Psoas muscle (tissue), 8 donors: Measurements from ENCODE around the gene LRP1B. TPM values are rescaled to one million over a fixed set of nuclear protein-coding genes. Genes with fewer than 3 reads are reported as not detected.

Experiments used
- ATAC-seq, 4 donors: fragments of 200-7000 bp; cut with Tn5 transposase; one replicate each; pipeline ENCODE4 v1.9.1; 2020; ENCODE audit warnings: moderate library complexity in 3 of 4, mild to moderate bottlenecking in 2 of 4
- DNase-seq, 2 donors: peaks; one replicate each; pipeline ENCODE4 v3.0.0-alpha.2; 2020
- H3K27ac ChIP-seq: fragments of 200-600 bp; one replicate; pipeline ENCODE4 v1.8.0; 2022
- H3K27me3 ChIP-seq, 3 donors: fragments of 200-600 bp in 1 of 3; one replicate each; pipeline versions ENCODE4 v1.6.1 to v1.8.0; 2013 to 2022; ENCODE audit warnings: low read length in 2 of 3, mild to moderate bottlenecking in 2 of 3, moderate library complexity in 1 of 3; ENCODE audit not compliant: insufficient read depth in 3 of 3
- H3K36me3 ChIP-seq, 2 donors: fragments of 200-600 bp in 1 of 2; one replicate each; pipeline versions ENCODE4 v1.6.1 to v1.8.0; 2013 to 2022; ENCODE audit warnings: low read depth in 1 of 2, mild to moderate bottlenecking in 1 of 2, moderate library complexity in 1 of 2; ENCODE audit not compliant: insufficient read depth in 1 of 2
- H3K4me1 ChIP-seq: fragments of 200-600 bp; one replicate; pipeline ENCODE4 v1.8.0; 2022
- H3K4me3 ChIP-seq: fragments of 200-600 bp; one replicate; pipeline ENCODE4 v1.8.0; 2022; ENCODE audit warnings: mild to moderate bottlenecking
- H3K9me3 ChIP-seq: fragments of 200-600 bp; one replicate; pipeline ENCODE4 v1.8.0; 2022
- CTCF ChIP-seq: fragments of 200-600 bp; IDR thresholded peaks from one replicate; pipeline ENCODE4 v1.8.0; 2022; ENCODE audit warnings: antibody characterized with exemption
- WGBS, 3 donors: extraction: QIAGEN DNeasy Blood & Tissue Kit; methylation state at CpG; one replicate each; pipeline versions ENCODE4 v1.1.6 to v1.1.7; 2013; 5-methylcytosine and 5-hydroxymethylcytosine counted together
- intact Hi-C, 2 donors: fragments of 100-400 bp; cut with DNase I; formaldehyde crosslinking; loops; one replicate each; pipeline versions ENCODE4 v1.11.0 to v1.14.2; 2022
- polyA plus RNA-seq, 3 donors: library from polyadenylated mRNA; stranded (reverse); fragments of 200-250 nt; gene quantifications; one replicate each; pipeline ENCODE4 v1.2.3, GENCODE V29; 2013
- total RNA-seq, 4 donors: library from RNA; stranded (reverse); fragmentation: NEBNext Ultra II Directional in 2 of 4; extraction: Animal tissue kit (Norgen Biotek cat#: 25700) in 2 of 4; gene quantifications; one replicate each; pipeline versions ENCODE4 v1.2.1 to v1.2.4, GENCODE V29; 2021 to 2023
- donor health status: healthy with polysubstance abuse.
- donor health status: DM: no; HTN: no; CAD: no; lungs with moderate emphysema.
- donor health status: Bipolar disorder and iron deficiency.
- donor health status: healthy.
- donor health status: DM: yes; HTN: yes; CAD: no.
- donor health status: DM: no; HTN: no; CAD: no.
- donor health status: DM: no; HTN: no; CAD: no.
- donor health status: DM: yes; HTN: yes; CAD: no.

Gene LRP1B
- total and polyA plus RNA-seq, 7 donors: 0.33 to 3.3 (median 0.95) TPM

DNA sequence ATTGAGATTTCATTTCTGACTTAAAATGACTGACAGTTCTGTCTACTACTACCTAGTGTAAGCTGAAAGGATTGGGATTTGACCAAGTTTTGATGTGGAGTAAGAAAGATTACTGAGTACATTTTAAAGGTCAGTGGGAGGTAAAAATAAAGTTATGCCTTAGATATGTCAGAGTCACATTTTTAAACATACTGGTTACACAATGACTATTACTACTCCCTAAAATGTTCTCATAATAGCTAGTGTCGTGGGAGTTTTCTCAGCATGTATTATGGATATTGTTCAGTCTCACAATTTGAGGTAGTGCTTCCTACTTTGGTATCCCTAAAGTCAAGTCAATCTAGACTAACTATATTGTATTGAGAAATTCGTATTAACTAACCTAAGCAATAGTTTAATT is 1092.5 kb downstream of the LRP1B start:
- whole genome bisulfite sequencing, 3 donors: 73 to 83% (median 76%) methylated on average over 2 of the region's 2 CpGs
- Histone ChIP-seq H3K9me3 (peaks cover 2% of the 10 kb centered on the region), H3K4me1 (no peaks in the 10 kb centered on the region), H3K27ac (no peak overlapping the region), H3K4me3 (no peak overlapping the region), H3K36me3 (no peaks in the 10 kb centered on the region), H3K27me3 (no peaks in the 10 kb centered on the region)
- intact Hi-C loops: no loop called here
- TF ChIP-seq CTCF: no peak
- ATAC-seq (no peak), DNase-seq (no peak)

- intact Hi-C loops: no loop called here
- Histone ChIP-seq H3K4me1 (no peaks in the 10 kb centered on the region), H3K9me3 (no peaks in the 10 kb centered on the region), H3K27me3 (no peaks in the 10 kb centered on the region), H3K27ac (no peak overlapping the region), H3K4me3 (no peak overlapping the region), H3K36me3 (no peaks in the 10 kb centered on the region)
- no peak for DNase-seq
- ATAC-seq: no peak
- WGBS, 3 donors: 62 to 67% (median 64%) methylated on average over 2 of the region's 2 CpGs
- TF ChIP-seq CTCF: no peak
Observed at GRCh38 chr2:141037361-141037760, 1093.5 kb downstream of the LRP1B start.

GRCh38 chr2:141035846-141036420 is 1094.9 kb downstream of the LRP1B start:
- H3K4me1 ChIP-seq: no peaks in the 10 kb centered on the region
- no peak overlapping the region for H3K27ac ChIP-seq
- H3K4me3 ChIP-seq: no peak overlapping the region
- TF ChIP-seq CTCF: no peak
- DNase-seq (no peak), ATAC-seq (no peak)
- WGBS, 3 donors: 83 to 84% (median 84%) methylated on average over 4 of the region's 4 CpGs
- intact Hi-C loops: no loop called here
- no peaks in the 10 kb centered on the region for H3K36me3 ChIP-seq
- H3K9me3 ChIP-seq: no peaks in the 10 kb centered on the region
- no peaks in the 10 kb centered on the region for H3K27me3 ChIP-seq

- ATAC-seq: peak in 1 of 4 donors; percentile 47
- DNase-seq: no peak
- intact Hi-C loops: no loop called here
Observed at GRCh38 chr2:141029428-141030078, 1101.3 kb downstream of the LRP1B start.

More at GRCh38 chr2:141029428-141030078, 1101.3 kb downstream of the LRP1B start:
- no peak for TF ChIP-seq CTCF
- 46 to 62% (median 51%) methylated on average over 6 of the region's 6 CpGs for WGBS, 3 donors
- no peak overlapping the region for H3K27ac ChIP-seq
- H3K4me1 ChIP-seq: no peaks in the 10 kb centered on the region
- peaks cover 11% of the 10 kb centered on the region for H3K9me3 ChIP-seq
- H3K4me3 ChIP-seq: no peak overlapping the region
- H3K36me3 ChIP-seq: no peaks in the 10 kb centered on the region
- no peaks in the 10 kb centered on the region for H3K27me3 ChIP-seq
